BJ (cell line): ENCODE data around the gene WDR83. TPM values are rescaled to one million over a fixed set of nuclear protein-coding genes. Genes with fewer than 3 reads are reported as not detected.

Experiments
- CTCF ChIA-PET: fragments of 350-600 bp; formaldehyde crosslinking; extraction: SDS; loops from one replicate; lab custom pipeline; 2021; ENCODE audit warnings: antibody characterized with exemption, inconsistent platforms; lab: Yijun Ruan, JAX
- POLR2A ChIA-PET: fragments of 300-600 bp; sonication (Branson Sonifier 250); formaldehyde crosslinking; extraction: SDS; loops from one replicate; lab custom pipeline; 2021; ENCODE audit warnings: antibody characterized with exemption; lab: Charles Lee
- DNase-seq: peaks from one replicate; pipeline ENCODE4 v3.0.0-alpha.2; 2011; ENCODE audit warnings: low read depth
- H3K27me3 ChIP-seq: 2 replicates; pipeline ENCODE4 v1.6.0; 2011; ENCODE audit warnings: low read length; ENCODE audit not compliant: control insufficient read depth, insufficient read depth
- H3K36me3 ChIP-seq: 2 replicates; pipeline ENCODE4 v1.5.1; 2011; ENCODE audit warnings: low read length; ENCODE audit not compliant: control insufficient read depth, insufficient read depth
- H3K4me3 ChIP-seq: 2 replicates; pipeline ENCODE4 v1.5.1; 2011; ENCODE audit warnings: low read depth, mild to moderate bottlenecking, control low read depth, low read length
- CTCF ChIP-seq: IDR thresholded peaks from 2 replicates; pipeline ENCODE4 v1.5.1; 2011; ENCODE audit warnings: low read depth, mild to moderate bottlenecking, control low read depth, inconsistent platforms, low read length, moderate library complexity; ENCODE audit not compliant: insufficient read depth
- polyA plus RNA-seq: library from polyadenylated mRNA; depleted of rRNA; stranded (reverse); fragments of >200 nt; gene quantifications from 2 replicates; pipeline ENCODE4 v1.2.3, GENCODE V29; 2011

Gene WDR83
- polyA plus RNA-seq, 1 experiment: 9.3 TPM

GRCh38 chr19:12703046-12703445, 36.4 kb downstream of the WDR83 start:
- no peaks in the 10 kb centered on the region for H3K27me3 ChIP-seq
- POLR2A ChIA-PET: no interaction called here
- H3K4me3 ChIP-seq: no peak overlapping the region
- CTCF ChIA-PET: no interaction called here
- peaks cover 52% of the 10 kb centered on the region for H3K36me3 ChIP-seq
- no peak for DNase-seq
- TF ChIP-seq CTCF: no peak

GRCh38 chr19:12705169-12705568, 38.6 kb downstream of the WDR83 start:
- H3K27me3 ChIP-seq: no peaks in the 10 kb centered on the region
- POLR2A ChIA-PET: no interaction called here
- no peak for TF ChIP-seq CTCF
- DNase-seq: no peak
- H3K36me3 ChIP-seq: peaks cover 50% of the 10 kb centered on the region
- no peak overlapping the region for H3K4me3 ChIP-seq
- CTCF ChIA-PET: interaction anchor here (1.2 kb wide), 1 partner anchor 55 kb away, joined by 3 read pairs; no protein-coding TSS in a partner anchor

- H3K27me3 ChIP-seq: no peaks in the 10 kb centered on the region
- no peak for TF ChIP-seq CTCF
- no peak for DNase-seq
- no peak overlapping the region for H3K4me3 ChIP-seq
- ChIA-PET CTCF (interaction anchor here (1.2 kb wide), 1 partner anchor 55 kb away, joined by 3 read pairs; no protein-coding TSS in a partner anchor), POLR2A (no interaction called here)
- peaks cover 51% of the 10 kb centered on the region for H3K36me3 ChIP-seq
Measured at GRCh38 chr19:12705654-12706331, 39.2 kb downstream of the WDR83 start.

GRCh38 chr19:12706332-12706718, 39.7 kb downstream of the WDR83 start:
- CTCF ChIA-PET: interaction anchor here (0.7 to 1.2 kb wide), 2 partner anchors 7 to 54 kb away, joined by 3 read pairs; no protein-coding TSS in a partner anchor
- DNase-seq: no peak
- H3K4me3 ChIP-seq: no peak overlapping the region
- H3K36me3 ChIP-seq: peaks cover 49% of the 10 kb centered on the region
- no peak for TF ChIP-seq CTCF
- POLR2A ChIA-PET: no interaction called here
- no peaks in the 10 kb centered on the region for H3K27me3 ChIP-seq

- ChIA-PET CTCF (interaction anchor here (1.8 kb wide), 1 partner anchor 49 kb away, joined by 4 read pairs; no protein-coding TSS in a partner anchor), POLR2A (no interaction called here)
- Histone ChIP-seq H3K27me3 (no peaks in the 10 kb centered on the region), H3K36me3 (peaks cover 44% of the 10 kb centered on the region), H3K4me3 (no peak overlapping the region)
- no peak for DNase-seq
- TF ChIP-seq CTCF: no peak
Measured at GRCh38 chr19:12708641-12709040, 42.0 kb downstream of the WDR83 start.
